NCI-H2196 treated with DMSO at 0.1 percent for 48 hours (cell line): Measurements from ENCODE around the gene MSX1.

Experiments used
- DNase-seq: peaks from one replicate; lab custom pipeline; 2025; ENCODE audit not compliant: unreplicated experiment; lab: John Stamatoyannopoulos, UW

MSX1 gene

GRCh38 chr4:4868758-4869723 is 9.6 kb downstream of the MSX1 start:
- DNase-seq, result no peak

- no peak for DNase-seq
Observed at GRCh38 chr4:4869731-4870571, 10.5 kb downstream of the MSX1 start.

- no peak for DNase-seq
Observed at GRCh38 chr4:4870576-4871241, 11.2 kb downstream of the MSX1 start.

- no peak for DNase-seq
Observed at GRCh38 chr4:4871242-4871572, 11.7 kb downstream of the MSX1 start.

- no peak for DNase-seq
Observed at GRCh38 chr4:4871573-4872313, 12.3 kb downstream of the MSX1 start.

- DNase-seq, result no peak
Observed at GRCh38 chr4:4872314-4872903, 12.9 kb downstream of the MSX1 start.

GRCh38 chr4:4873203-4873602 is 13.7 kb downstream of the MSX1 start:
- no peak for DNase-seq

GRCh38 chr4:4874254-4874653 is 14.8 kb downstream of the MSX1 start:
- no peak for DNase-seq

GRCh38 chr4:4875147-4875546 is 15.7 kb downstream of the MSX1 start:
- no peak for DNase-seq

GRCh38 chr4:4875611-4876010 is 16.1 kb downstream of the MSX1 start:
- no peak for DNase-seq

- no peak for DNase-seq
Observed at GRCh38 chr4:4876945-4877661, 17.6 kb downstream of the MSX1 start.

- DNase-seq, result no peak
Observed at GRCh38 chr4:4880492-4880891, 21.0 kb downstream of the MSX1 start.

GRCh38 chr4:4881432-4881831 is 22.0 kb downstream of the MSX1 start:
- DNase-seq, result no peak

- no peak for DNase-seq
Observed at GRCh38 chr4:4884611-4885010, 25.1 kb downstream of the MSX1 start.

- no peak for DNase-seq
Observed at GRCh38 chr4:4887426-4887825, 28.0 kb downstream of the MSX1 start.

GRCh38 chr4:4888695-4889094 is 29.2 kb downstream of the MSX1 start:
- no peak for DNase-seq

GRCh38 chr4:4889781-4890180 is 30.3 kb downstream of the MSX1 start:
- DNase-seq, result no peak

- DNase-seq, result no peak
Observed at GRCh38 chr4:4890574-4891255, 31.2 kb downstream of the MSX1 start.

- no peak for DNase-seq
Observed at GRCh38 chr4:4893721-4894120, 34.3 kb downstream of the MSX1 start.
